Right ventricle myocardium inferior (tissue), 1 donor: ENCODE data around the gene PKP1. TPM values are rescaled to one million over a fixed set of nuclear protein-coding genes. Genes with fewer than 3 reads are reported as not detected.
A peak's percentile ranks its signal among the peaks of the same experiment; 100 is the strongest.

ENCODE experiments used
- ATAC-seq: fragments of 200-7000 bp; cut with Tn5 transposase; one replicate; pipeline ENCODE4 v1.9.1; 2020; ENCODE audit warnings: mild to moderate bottlenecking, moderate library complexity
- DNase-seq: peaks from one replicate; pipeline ENCODE4 v3.0.0; 2021; ENCODE audit errors: missing footprints
- intact Hi-C: fragments of 100-400 bp; cut with DNase I; formaldehyde crosslinking; loops from one replicate; pipeline ENCODE4 v1.11.0; 2022
- total RNA-seq: library from RNA; stranded (reverse); fragmentation: NEBNext Ultra II Directional; extraction: Animal tissue kit (Norgen Biotek cat#: 25700); gene quantifications from one replicate; pipeline ENCODE4 v1.2.1, GENCODE V29; 2021
- donor health status: DM: no; HTN: yes; CAD: no; lungs with severe emphysema.

Gene PKP1
- total RNA-seq, 1 donor from 2014 or later: 0.16 TPM

- no peak for DNase-seq
- intact Hi-C loops: no loop called here
- no peak for ATAC-seq
Measured at GRCh38 chr1:201298396-201299381, 15.4 kb downstream of the PKP1 start.

GRCh38 chr1:201299968-201300367 is 16.7 kb downstream of the PKP1 start:
- no peak for DNase-seq
- intact Hi-C loops: no loop called here
- peak; percentile 78 for ATAC-seq

- ATAC-seq: no peak
- no peak for DNase-seq
- intact Hi-C loops: no loop called here
Measured at GRCh38 chr1:201300641-201301040, 17.3 kb downstream of the PKP1 start.

- no peak for ATAC-seq
- DNase-seq: no peak
- intact Hi-C loops: no loop called here
Measured at GRCh38 chr1:201302163-201303152, 19.2 kb downstream of the PKP1 start.

- intact Hi-C loops: no loop called here
- ATAC-seq: no peak
- no peak for DNase-seq
Measured at GRCh38 chr1:201304126-201304525, 20.8 kb downstream of the PKP1 start.

- intact Hi-C loops: no loop called here
- no peak for ATAC-seq
- no peak for DNase-seq
Measured at GRCh38 chr1:201305815-201306214, 22.5 kb downstream of the PKP1 start.

- intact Hi-C loops: no loop called here
- DNase-seq: no peak
- ATAC-seq: no peak
Measured at GRCh38 chr1:201307231-201307630, 23.9 kb downstream of the PKP1 start.

GRCh38 chr1:201307760-201308499 is 24.6 kb downstream of the PKP1 start:
- intact Hi-C loops: loop anchor here (2.0 kb wide), 1 partner anchor 47 kb away; no protein-coding TSS in a partner anchor
- DNase-seq (no peak), ATAC-seq (no peak)

GRCh38 chr1:201309416-201309815 is 26.1 kb downstream of the PKP1 start:
- ATAC-seq: peak; percentile 63
- intact Hi-C loops: loop anchor here (1.0 to 2.0 kb wide), 2 partner anchors 37 to 49 kb away; no protein-coding TSS in a partner anchor
- DNase-seq: peak; percentile 79

- ATAC-seq: no peak
- no peak for DNase-seq
- intact Hi-C loops: no loop called here
Measured at GRCh38 chr1:201310251-201310985, 27.1 kb downstream of the PKP1 start.

- no peak for ATAC-seq
- no peak for DNase-seq
- intact Hi-C loops: no loop called here
Measured at GRCh38 chr1:201310986-201311355, 27.7 kb downstream of the PKP1 start.

GRCh38 chr1:201311356-201312011 is 28.2 kb downstream of the PKP1 start:
- DNase-seq (no peak), ATAC-seq (no peak)
- intact Hi-C loops: no loop called here

- intact Hi-C loops: no loop called here
- DNase-seq: no peak
- no peak for ATAC-seq
Measured at GRCh38 chr1:201312298-201312697, 29.0 kb downstream of the PKP1 start.

- no peak for DNase-seq
- intact Hi-C loops: no loop called here
- no peak for ATAC-seq
Measured at GRCh38 chr1:201313086-201313485, 29.8 kb downstream of the PKP1 start.

GRCh38 chr1:201316556-201316955 is 33.2 kb downstream of the PKP1 start:
- DNase-seq: peak; percentile 45
- no peak for ATAC-seq
- intact Hi-C loops: no loop called here

- DNase-seq: peak; percentile 35
- intact Hi-C loops: no loop called here
- ATAC-seq: no peak
Measured at GRCh38 chr1:201317551-201317950, 34.2 kb downstream of the PKP1 start.

GRCh38 chr1:201318504-201319340 is 35.4 kb downstream of the PKP1 start:
- peak; percentile 32 for DNase-seq
- ATAC-seq: no peak
- intact Hi-C loops: no loop called here
